Measurements from ENCODE around the gene STEAP1B.

Gene STEAP1B

GRCh38 chr7:22420973-22421635 lies 78.9 kb downstream of the STEAP1B start:
- Histone ChIP-seq H3K36me3 (replicated peaks; ENCODE audit: low read depth, low read length) (peaks cover 19% of the 10 kb centered on the region), H4K20me1 (ENCODE audit: insufficient read depth, low read length) (0 out of 2 replicates have a peak, but pooled peaks cover 2% of the 10 kb centered on the region), H3K27ac (ENCODE audit: low read length) (no peak overlapping the region), H3K4me1 (ENCODE audit: low read length) (peaks cover 4% of the 10 kb centered on the region), H3K79me2 (ENCODE audit: low read length) (no peaks in the 10 kb centered on the region), H3K9me3 (ENCODE audit: insufficient read depth, low read length) (no peaks in the 10 kb centered on the region), H3K27me3 (ENCODE audit: low read depth, low read length) (no peaks in the 10 kb centered on the region), H3K9ac (ENCODE audit: low read length) (no peak overlapping the region), H2AFZ (ENCODE audit: low read depth, low read length) (no peak overlapping the region), H3K4me3 (ENCODE audit: low read length) (no peak overlapping the region), H3K4me2 (ENCODE audit: low read length) (no peak overlapping the region)
- TF ChIP-seq CTCF (IDR thresholded peaks at IDR 0.05; ENCODE audit: low read depth, low read length) (no peak), EZH2phosphoT487 (IDR thresholded peaks at IDR 0.05; ENCODE audit: low read depth) (no peak)

DNA sequence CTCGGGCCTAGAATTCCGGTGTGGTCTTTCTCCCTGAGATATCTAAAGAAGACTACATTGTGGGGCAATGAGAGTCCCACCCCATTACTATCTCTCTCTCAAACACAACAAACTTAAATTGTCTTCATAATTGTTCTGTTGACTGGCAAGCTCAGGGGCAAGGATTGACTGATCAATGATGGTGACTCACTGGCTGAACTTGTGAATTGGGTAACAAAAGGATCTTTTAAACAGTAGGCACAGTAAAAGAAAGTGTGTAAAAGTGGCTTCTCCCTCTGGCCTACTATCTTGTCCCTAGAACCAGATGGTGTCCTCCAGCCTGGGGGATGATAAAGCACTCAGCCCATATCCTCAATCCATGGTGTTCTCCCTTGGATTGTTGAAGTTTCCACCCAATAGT lies 80.0 kb downstream of the STEAP1B start:
- Histone ChIP-seq H3K4me3 (ENCODE audit: low read length) (no peak overlapping the region), H2AFZ (ENCODE audit: low read depth, low read length) (no peak overlapping the region), H3K9me3 (ENCODE audit: insufficient read depth, low read length) (no peaks in the 10 kb centered on the region), H3K36me3 (replicated peaks; ENCODE audit: low read depth, low read length) (peaks cover 19% of the 10 kb centered on the region), H3K4me1 (ENCODE audit: low read length) (no peaks in the 10 kb centered on the region), H3K27me3 (ENCODE audit: low read depth, low read length) (no peaks in the 10 kb centered on the region), H3K4me2 (ENCODE audit: low read length) (no peak overlapping the region), H3K27ac (ENCODE audit: low read length) (no peak overlapping the region), H3K9ac (ENCODE audit: low read length) (no peak overlapping the region), H3K79me2 (ENCODE audit: low read length) (no peaks in the 10 kb centered on the region), H4K20me1 (ENCODE audit: insufficient read depth, low read length) (0 out of 2 replicates have a peak, but pooled peaks cover 2% of the 10 kb centered on the region)
- TF ChIP-seq CTCF (IDR thresholded peaks at IDR 0.05; ENCODE audit: low read depth, low read length), result no peak
- no peak for TF ChIP-seq EZH2phosphoT487 (IDR thresholded peaks at IDR 0.05; ENCODE audit: low read depth)

- no peaks in the 10 kb centered on the region for H3K9me3 ChIP-seq (ENCODE audit: insufficient read depth, low read length)
- H3K27me3 ChIP-seq (ENCODE audit: low read depth, low read length), result no peaks in the 10 kb centered on the region
- no peak for TF ChIP-seq EZH2phosphoT487 (IDR thresholded peaks at IDR 0.05; ENCODE audit: low read depth)
- TF ChIP-seq CTCF (IDR thresholded peaks at IDR 0.05; ENCODE audit: low read depth, low read length), result no peak
- H2AFZ ChIP-seq (ENCODE audit: low read depth, low read length), result no peak overlapping the region
- no peak overlapping the region for H3K4me3 ChIP-seq (ENCODE audit: low read length)
- no peaks in the 10 kb centered on the region for H3K4me1 ChIP-seq (ENCODE audit: low read length)
- no peaks in the 10 kb centered on the region for H3K79me2 ChIP-seq (ENCODE audit: low read length)
- no peak overlapping the region for H3K27ac ChIP-seq (ENCODE audit: low read length)
- peaks cover 19% of the 10 kb centered on the region for H3K36me3 ChIP-seq (replicated peaks; ENCODE audit: low read depth, low read length)
- H4K20me1 ChIP-seq (ENCODE audit: insufficient read depth, low read length), result 0 out of 2 replicates have a peak, but pooled peaks cover 2% of the 10 kb centered on the region
- no peak overlapping the region for H3K4me2 ChIP-seq (ENCODE audit: low read length)
- no peak overlapping the region for H3K9ac ChIP-seq (ENCODE audit: low read length)
Measured at GRCh38 chr7:22419488-22419887, 80.5 kb downstream of the STEAP1B start.

- no peaks in the 10 kb centered on the region for H3K9me3 ChIP-seq (ENCODE audit: insufficient read depth, low read length)
- no peaks in the 10 kb centered on the region for H3K4me1 ChIP-seq (ENCODE audit: low read length)
- H3K36me3 ChIP-seq (replicated peaks; ENCODE audit: low read depth, low read length), result peaks cover 19% of the 10 kb centered on the region
- no peak overlapping the region for H3K4me2 ChIP-seq (ENCODE audit: low read length)
- no peak overlapping the region for H3K9ac ChIP-seq (ENCODE audit: low read length)
- no peak overlapping the region for H3K27ac ChIP-seq (ENCODE audit: low read length)
- TF ChIP-seq EZH2phosphoT487 (IDR thresholded peaks at IDR 0.05; ENCODE audit: low read depth), result no peak
- no peak for TF ChIP-seq CTCF (IDR thresholded peaks at IDR 0.05; ENCODE audit: low read depth, low read length)
- no peaks in the 10 kb centered on the region for H3K27me3 ChIP-seq (ENCODE audit: low read depth, low read length)
- H4K20me1 ChIP-seq (ENCODE audit: insufficient read depth, low read length), result 0 out of 2 replicates have a peak, but pooled peaks cover 2% of the 10 kb centered on the region
- no peak overlapping the region for H2AFZ ChIP-seq (ENCODE audit: low read depth, low read length)
- no peaks in the 10 kb centered on the region for H3K79me2 ChIP-seq (ENCODE audit: low read length)
- no peak overlapping the region for H3K4me3 ChIP-seq (ENCODE audit: low read length)
Measured at GRCh38 chr7:22418251-22419046, 81.5 kb downstream of the STEAP1B start.
